GM18526 (cell line): ENCODE results near the gene CPN2.

Source experiments
- POLR2A ChIP-seq: IDR thresholded peaks from 3 replicates; pipeline ENCODE4 v1.6.1; 2011; ENCODE audit not compliant: insufficient read length; ENCODE audit errors: extremely low read depth

The CPN2 gene

DNA sequence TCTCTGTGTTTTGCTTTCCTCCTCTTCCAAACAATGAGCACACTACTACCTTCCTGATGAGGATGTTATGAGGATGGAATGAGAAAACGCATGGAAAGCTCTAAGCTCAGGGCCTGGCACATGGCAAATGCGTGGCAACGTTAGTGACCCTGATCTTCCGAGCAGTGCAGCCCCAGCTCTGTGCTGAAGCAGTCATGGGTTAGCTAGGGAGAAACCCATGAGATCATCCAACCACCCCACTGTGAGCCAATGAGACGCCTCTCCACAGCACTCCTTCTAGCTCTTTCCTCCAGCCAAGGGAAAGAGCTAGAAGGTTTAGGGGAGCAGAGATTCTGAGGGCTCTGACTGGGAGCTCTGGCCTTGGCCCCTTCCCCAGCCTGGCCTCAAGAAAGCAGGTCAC, 4.5 kb downstream of the CPN2 start:
- no peak for TF ChIP-seq POLR2A

DNA sequence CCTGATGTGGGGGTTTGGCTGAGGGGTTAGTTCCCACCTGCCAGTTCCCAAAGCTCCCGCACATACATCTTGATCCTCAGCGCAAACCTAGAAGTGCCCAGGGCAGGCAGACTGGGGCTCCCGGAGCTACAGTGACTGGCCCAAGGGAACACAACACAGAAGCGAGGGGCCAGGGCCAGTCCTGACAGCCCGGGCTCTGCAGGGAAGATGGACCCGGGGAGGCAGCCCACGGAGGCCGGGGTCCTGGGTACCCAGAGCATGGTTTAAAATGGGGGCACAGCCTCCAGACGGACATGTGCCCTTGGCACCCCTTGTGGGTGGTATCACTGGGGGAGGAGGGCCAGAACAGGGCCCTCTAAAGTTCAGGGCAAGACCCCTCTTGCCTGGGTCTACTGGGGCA, 5.1 kb downstream of the CPN2 start:
- TF ChIP-seq POLR2A: no peak

DNA sequence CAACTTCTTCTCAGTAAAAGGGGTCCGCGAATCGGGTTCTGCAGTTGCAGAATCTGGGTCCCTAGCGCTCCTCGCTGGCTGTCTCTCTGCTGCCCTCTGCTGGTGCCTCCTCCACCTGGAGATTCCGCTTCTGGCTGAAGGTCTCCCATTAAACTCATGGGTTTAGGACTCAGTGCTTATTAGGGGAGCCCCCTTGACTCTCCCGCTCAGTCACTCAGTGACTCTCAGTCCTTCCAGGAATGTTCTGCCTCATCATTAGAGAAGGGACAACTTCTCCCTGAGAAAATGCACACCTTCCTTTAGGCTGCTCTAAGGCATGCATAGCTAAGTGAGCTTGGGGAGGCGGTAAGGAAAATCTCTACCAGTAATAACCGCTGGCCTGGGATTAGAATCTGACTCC, 7.1 kb downstream of the CPN2 start:
- no peak for TF ChIP-seq POLR2A

DNA sequence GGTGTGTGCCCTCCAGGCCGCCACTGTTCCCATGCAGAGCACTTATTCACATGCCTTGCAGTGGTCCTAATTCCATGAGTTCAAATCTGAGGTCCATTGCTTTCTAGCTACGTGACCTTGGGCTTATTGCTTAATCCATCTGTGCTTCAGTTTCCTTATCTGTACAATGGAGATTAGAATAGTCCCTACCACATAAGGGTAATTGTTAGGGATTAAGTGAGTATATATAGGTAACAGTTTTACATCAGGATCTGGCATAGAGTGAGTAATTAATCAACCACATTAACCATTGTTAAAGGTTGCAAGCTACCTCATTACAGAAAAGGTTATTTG, 7.6 kb downstream of the CPN2 start:
- TF ChIP-seq POLR2A: no peak

DNA sequence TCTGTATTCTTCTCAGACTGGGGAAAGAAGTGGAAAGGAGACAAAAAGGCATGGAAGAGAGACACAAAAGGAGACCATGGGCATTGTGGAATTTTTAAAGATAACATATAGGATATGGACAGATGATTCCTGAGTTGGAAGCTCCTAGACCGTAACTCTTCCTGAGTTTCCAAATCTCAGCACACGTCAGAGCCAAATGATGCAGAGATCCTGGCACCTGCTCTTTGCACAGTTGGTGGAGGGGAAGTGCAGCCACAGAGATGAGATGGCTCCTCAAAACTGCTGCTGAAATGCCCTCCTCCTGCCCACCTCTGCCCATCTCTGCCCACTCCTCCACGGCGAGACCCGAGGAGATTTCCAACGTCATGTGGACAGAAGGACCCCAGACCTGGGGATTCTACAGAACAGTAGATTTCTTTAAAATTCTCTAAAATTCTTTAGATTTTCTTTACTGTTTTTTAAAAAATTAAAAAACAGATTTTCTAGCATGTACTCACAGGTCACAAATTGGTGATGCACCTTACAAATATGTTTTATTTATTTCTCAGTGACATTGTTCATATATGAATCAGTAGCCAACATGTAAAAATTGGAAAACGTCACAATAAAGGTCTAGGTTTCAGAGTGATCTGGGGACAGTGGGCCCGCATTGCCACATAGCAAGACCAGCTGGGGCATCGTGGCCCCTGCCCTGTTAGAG, 8.1 kb downstream of the CPN2 start:
- no peak for TF ChIP-seq POLR2A

DNA sequence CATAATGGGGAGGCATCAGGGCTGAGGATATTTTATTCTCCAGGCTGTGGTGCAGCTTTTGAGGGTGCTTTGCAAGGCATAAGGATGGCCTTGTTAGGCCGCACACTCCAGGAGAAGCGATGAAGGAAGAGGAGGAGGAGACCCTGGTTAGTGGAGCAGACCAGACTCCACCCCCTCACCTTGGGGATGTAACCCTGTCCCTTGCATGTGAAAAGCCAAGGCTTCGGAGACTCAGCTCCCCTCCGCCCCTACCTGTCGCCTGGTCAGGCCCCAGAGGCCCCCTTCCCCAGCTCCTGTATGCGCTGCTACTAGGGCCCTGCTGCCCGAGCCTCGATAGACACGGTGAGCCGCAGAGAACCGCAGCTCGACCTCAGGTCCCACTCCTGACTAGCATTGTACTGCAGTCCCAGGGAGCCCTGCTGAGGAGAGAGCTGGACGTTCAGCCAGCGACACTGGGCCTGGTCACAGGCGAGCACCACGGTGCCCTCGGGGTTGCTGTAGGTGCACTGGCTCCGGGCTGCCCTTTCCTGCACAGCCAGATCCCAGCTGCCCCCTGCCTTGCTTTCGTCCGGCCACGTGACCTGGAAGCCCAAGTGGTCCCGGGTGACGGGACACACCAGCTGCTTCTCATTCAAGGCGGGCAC, 10.2 kb downstream of the CPN2 start:
- no peak for TF ChIP-seq POLR2A

DNA sequence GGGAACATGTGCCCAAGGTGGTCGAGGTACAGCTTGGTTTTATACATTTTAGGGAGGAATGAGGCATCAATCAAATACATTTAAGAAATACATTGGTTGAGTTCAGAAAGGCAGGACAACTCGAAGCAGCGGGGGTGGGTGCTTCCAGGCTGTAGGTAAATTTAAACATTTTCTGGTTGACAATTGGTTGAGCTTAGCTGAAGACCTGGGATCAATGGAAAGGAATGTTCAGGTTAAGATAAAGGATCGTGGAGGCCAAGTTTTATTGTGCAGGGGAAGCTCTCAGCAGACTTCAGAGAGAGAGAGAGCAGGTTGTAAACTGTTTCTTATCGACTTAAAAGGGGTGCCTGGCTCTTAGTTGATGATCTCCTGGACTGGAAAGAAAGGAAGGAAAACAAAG, 11.3 kb downstream of the CPN2 start:
- no peak for TF ChIP-seq POLR2A

DNA sequence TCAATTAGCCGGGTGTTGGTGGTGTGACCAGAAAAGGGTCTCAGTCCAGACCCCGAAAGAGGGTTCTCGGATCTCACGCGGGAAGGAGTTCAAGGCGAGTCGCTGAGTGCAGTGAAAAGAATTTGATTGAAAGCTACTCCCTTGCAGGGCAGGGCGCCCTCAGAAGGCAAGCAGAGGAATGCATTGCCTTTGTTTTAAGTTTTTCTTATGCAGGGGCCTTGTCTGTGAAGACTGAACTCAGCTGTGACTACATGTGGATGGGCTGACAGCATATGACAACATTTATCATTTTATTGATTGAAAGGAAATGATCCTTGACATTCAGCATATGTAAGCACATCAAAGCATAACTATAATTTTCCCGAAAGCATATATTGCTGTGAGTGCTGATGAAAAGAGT, 11.8 kb downstream of the CPN2 start:
- TF ChIP-seq POLR2A: no peak

DNA sequence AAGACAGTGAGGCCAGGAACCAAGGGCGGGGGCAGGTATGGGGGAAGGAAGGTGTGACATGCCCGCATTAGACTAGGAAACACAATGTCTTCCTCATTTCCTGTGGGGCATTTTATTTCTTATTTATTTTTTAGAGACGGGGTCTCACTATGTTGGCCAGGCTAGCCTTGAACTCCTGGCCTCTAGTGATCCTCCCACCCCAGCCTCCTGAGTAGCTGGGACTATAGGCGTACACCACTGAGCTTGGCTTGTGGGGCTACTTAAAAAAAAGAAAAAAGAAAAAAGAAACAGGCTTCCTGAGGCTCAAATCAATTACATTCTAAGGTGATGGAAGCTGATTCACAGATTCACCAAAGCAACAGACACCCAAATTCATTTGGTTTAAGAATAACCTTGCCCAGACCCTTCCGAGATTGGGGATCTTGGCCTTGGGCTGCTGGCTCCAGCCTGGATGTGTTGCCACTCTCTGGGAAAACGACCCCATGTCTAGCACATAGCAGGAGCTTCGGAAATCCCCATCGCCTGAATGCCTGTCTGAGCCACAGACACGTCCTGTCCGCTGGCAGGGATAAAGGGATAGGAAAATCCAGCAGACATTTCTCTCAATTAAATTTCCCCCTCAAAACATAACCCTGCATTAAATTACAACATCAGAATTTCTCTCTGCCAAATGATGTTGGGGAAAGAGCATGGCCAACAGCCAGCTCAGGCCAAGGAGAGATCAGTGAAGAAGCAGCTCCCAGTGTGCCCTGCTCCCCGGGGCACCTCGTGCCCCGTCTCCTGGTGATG, 13.0 kb downstream of the CPN2 start:
- TF ChIP-seq POLR2A: no peak

DNA sequence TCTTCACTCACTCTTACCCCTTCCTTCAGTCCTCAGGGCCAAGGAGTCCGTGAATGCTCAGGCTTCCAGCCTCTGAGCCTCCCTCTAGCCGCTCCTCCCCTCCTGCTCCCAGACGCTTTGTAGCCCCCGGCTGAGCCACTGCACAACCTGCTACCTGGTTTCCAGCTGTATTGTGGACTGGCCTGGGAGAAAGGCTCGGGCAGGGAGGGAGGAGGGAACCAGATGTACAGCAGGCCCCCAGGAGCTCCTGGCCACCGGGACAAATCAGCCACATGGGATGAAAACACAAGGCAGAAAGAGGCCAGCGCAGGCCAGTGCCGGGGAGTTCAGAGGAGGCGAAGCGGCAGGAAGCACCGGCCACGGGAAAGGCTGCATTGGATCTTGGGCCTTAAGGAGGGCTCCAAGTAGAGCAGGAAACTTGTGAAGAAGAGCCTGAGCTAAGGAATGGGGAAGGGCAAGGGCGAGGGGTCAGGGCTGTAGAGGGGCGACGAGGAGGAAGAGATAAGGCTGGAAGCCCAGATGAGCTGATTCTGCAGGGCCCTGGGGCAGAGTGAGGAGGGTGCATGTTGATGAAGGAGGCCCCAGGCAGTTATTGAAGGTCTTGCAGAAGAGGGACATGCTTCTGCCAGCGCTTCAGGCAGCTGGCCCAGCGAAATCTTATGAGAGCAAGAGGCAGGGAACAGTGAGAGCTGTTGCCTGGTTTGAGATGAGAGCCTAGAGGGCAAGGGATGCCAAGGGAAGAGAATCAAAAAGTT, 14.3 kb downstream of the CPN2 start:
- no peak for TF ChIP-seq POLR2A

DNA sequence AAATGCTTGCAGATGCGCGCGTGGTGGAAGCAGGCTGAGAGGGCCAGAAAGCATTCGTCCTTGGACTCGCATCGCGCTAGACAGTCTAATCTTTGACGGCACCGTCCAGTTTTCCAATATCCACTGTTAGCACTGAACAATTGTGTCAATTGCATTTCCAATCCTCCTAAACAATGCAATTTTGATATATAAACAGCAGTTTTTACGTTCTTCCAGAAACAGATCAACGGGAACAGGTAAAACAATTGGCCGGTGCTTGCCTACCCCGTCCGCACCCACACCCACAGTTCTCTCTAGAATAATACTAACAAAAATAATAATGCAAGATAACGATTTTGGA, 17.2 kb downstream of the CPN2 start:
- TF ChIP-seq POLR2A: no peak

DNA sequence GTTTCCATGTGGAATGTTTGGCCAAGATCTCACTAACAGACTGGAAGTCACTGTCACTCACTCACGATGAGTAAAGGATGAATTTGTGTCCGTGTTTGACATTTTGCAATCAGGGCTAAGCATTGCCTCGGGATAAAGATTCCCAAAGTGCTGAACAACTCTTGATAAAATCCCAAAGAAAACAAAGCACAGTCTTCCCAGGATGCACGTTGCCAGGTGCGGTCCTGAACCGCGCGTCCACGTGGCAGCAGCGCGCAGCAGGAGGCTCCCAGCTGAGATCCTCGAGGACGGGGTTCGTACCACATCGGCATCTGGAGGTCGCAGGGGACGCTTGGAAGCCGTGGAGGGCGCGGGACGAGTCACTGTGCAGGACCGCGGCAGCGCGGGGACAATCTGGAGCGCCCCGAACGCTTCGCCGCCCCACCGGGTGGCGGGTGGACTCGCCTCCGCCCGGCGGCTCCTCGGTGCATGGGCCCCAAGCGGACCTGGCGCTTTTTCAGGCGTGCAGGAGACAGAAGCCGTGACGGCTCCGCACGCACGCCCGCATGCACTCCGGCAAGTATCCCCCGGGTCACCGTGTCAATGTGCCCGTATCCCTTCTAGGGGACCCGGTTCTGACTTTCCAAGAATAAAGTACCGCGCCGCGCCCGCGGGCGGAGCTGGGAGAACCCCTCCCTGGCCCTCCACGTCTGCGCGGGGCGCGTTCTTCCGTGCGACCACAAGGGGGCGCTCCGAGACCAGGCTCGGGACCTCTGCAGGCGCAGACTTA, 17.7 kb downstream of the CPN2 start:
- TF ChIP-seq POLR2A: no peak

DNA sequence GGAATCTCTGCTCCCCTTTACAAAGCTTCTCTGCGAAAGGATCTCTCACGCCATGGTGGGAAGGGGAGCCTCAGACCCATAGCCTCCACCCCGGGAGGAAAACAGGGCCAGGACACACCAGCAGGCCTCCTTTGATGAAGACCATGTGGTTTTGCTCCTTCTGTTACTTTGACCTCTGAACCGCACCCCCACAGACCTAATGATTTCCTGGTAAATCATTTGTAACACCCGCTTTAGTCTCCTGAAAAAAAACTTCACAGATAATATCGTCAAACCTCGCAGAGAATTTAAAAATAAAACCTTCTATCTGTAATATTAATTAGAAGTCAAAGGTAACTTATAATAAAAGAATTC, 18.3 kb downstream of the CPN2 start:
- TF ChIP-seq POLR2A: no peak

DNA sequence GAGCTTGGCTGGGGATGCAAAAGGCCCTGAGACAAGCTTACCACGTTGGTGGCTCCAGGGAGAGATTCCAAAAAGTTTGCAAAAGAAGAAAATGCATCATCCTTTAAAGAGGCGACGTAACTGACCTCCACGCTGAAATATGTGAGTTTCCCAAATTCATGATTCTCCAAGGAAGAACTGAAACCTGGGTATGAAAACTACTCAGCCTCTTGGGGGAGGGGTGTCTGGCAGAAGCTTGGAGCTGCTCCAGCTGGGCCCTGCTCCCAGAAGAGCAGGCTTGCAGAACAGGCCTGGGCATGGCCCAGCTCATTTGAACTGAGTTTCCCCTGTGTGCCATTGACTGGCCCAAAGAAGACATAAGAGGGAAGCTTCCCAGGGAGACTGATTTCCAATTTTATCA, 20.5 kb downstream of the CPN2 start:
- no peak for TF ChIP-seq POLR2A

DNA sequence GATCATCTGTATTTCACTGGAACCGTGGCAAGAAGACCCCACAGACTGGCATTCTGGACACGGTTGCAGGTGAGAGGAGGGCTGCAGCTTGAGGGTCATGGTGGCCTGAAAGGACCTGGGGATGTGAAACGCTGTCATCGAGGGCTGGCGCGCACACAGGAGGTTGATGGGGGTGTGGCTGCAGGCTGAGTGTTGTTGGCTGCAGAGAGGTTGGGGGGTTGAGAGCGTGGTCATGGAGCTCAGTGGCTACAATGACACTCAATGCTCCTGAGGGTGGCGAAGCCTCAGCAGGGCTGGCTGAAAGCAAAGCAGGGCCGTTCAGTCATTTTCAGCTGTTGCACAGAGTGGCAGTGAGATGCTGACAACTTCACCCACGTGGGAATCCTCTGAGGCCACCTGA, 21.0 kb downstream of the CPN2 start:
- TF ChIP-seq POLR2A: no peak
